DOHH2 (cell line): ENCODE data around the gene DNAI1.

Experiments
- H3F3A ChIP-seq: fragments of 200-600 bp; sonication (generic), shearing (Covaris generic); 2 replicates; pipeline ENCODE4 v1.6.0; 2016; ENCODE audit warnings: antibody characterized with exemption, mild to moderate bottlenecking; ENCODE audit not compliant: control insufficient read depth, insufficient read depth
- H3K27ac ChIP-seq: fragments of 200-600 bp; sonication (generic); 2 replicates; pipeline ENCODE4 v1.5.1; 2014; ENCODE audit warnings: low read depth, mild to moderate bottlenecking, low read length, moderate library complexity
- H3K27me3 ChIP-seq: fragments of 200-600 bp; sonication (generic); 2 replicates; pipeline ENCODE4 v1.6.1; 2014; ENCODE audit warnings: mild to moderate bottlenecking, low read length, mixed read lengths; ENCODE audit not compliant: control insufficient read depth
- H3K36me3 ChIP-seq: fragments of 200-600 bp; sonication (generic); 2 replicates; pipeline ENCODE4 v1.6.1; 2014; ENCODE audit warnings: mild to moderate bottlenecking, low read length, moderate library complexity, mixed read lengths; ENCODE audit not compliant: control insufficient read depth
- H3K4me1 ChIP-seq: fragments of 200-600 bp; sonication (generic); 2 replicates; pipeline ENCODE4 v1.6.1; 2014; ENCODE audit warnings: mild to moderate bottlenecking, low read length, mixed read lengths; ENCODE audit not compliant: control insufficient read depth
- H3K4me2 ChIP-seq: fragments of 200-600 bp; sonication (generic); 2 replicates; pipeline ENCODE4 v1.6.0; 2014; ENCODE audit warnings: mild to moderate bottlenecking, low read length, moderate library complexity
- H3K4me3 ChIP-seq: fragments of 200-600 bp; sonication (generic); 2 replicates; pipeline ENCODE4 v1.5.1; 2014; ENCODE audit warnings: mild to moderate bottlenecking, low read length, mixed read lengths
- H3K79me2 ChIP-seq: fragments of 200-600 bp; sonication (generic); 2 replicates; pipeline ENCODE4 v1.6.1; 2014; ENCODE audit warnings: mild to moderate bottlenecking, low read length, mixed read lengths; ENCODE audit not compliant: control insufficient read depth
- H3K9me2 ChIP-seq: fragments of 200-600 bp; sonication (generic); replicated peaks from 2 replicates; pipeline ENCODE4 v1.6.1; 2014; ENCODE audit warnings: mild to moderate bottlenecking, low read length, mixed read lengths; ENCODE audit not compliant: control insufficient read depth
- H3K9me3 ChIP-seq: fragments of 200-600 bp; sonication (generic); 2 replicates; pipeline ENCODE4 v1.6.1; 2014; ENCODE audit warnings: antibody characterized with exemption, low read length, mixed read lengths; ENCODE audit not compliant: control insufficient read depth, insufficient read depth
- H4K20me1 ChIP-seq: fragments of 200-600 bp; sonication (generic); 2 replicates; pipeline ENCODE4 v1.6.0; 2014; ENCODE audit warnings: low read depth, mild to moderate bottlenecking, antibody characterized with exemption, low read length, moderate library complexity; ENCODE audit not compliant: control insufficient read depth, insufficient read depth
- CTCF ChIP-seq: fragments of 200-600 bp; sonication (generic); IDR thresholded peaks from one replicate; pipeline ENCODE4 v1.5.1; 2014; ENCODE audit warnings: antibody characterized with exemption, mild to moderate bottlenecking, low read depth, low read length; ENCODE audit not compliant: poor library complexity, severe bottlenecking
- EZH2phosphoT487 ChIP-seq: fragments of 200-600 bp; sonication (generic); IDR thresholded peaks from 2 replicates; pipeline ENCODE4 v1.6.1; 2017; ENCODE audit warnings: borderline replicate concordance, mild to moderate bottlenecking, antibody characterized with exemption, low read length, moderate library complexity, mixed read lengths

The DNAI1 gene

GRCh38 chr9:34463098-34463900 is 4.7 kb downstream of the DNAI1 start:
- Histone ChIP-seq H3K4me1 (peaks cover 6% of the 10 kb centered on the region), H3F3A (no peaks in the 10 kb centered on the region), H3K27ac (no peak overlapping the region), H4K20me1 (no peaks in the 10 kb centered on the region), H3K79me2 (no peaks in the 10 kb centered on the region), H3K9me3 (no peaks in the 10 kb centered on the region), H3K4me3 (no peak overlapping the region), H3K9me2 (no peaks in the 10 kb centered on the region), H3K27me3 (peaks cover 59% of the 10 kb centered on the region), H3K36me3 (no peaks in the 10 kb centered on the region), H3K4me2 (no peak overlapping the region)
- TF ChIP-seq CTCF (no peak), EZH2phosphoT487 (no peak)

- Histone ChIP-seq H3K27ac (no peak overlapping the region), H3K9me2 (no peaks in the 10 kb centered on the region), H3K4me1 (peaks cover 3% of the 10 kb centered on the region), H3K4me2 (no peak overlapping the region), H3K36me3 (no peaks in the 10 kb centered on the region), H3K9me3 (no peaks in the 10 kb centered on the region), H3F3A (no peaks in the 10 kb centered on the region), H3K79me2 (no peaks in the 10 kb centered on the region), H4K20me1 (no peaks in the 10 kb centered on the region), H3K4me3 (no peak overlapping the region), H3K27me3 (peaks cover 59% of the 10 kb centered on the region)
- TF ChIP-seq EZH2phosphoT487: no peak
- no peak for TF ChIP-seq CTCF
Observed at GRCh38 chr9:34463901-34464232, 5.3 kb downstream of the DNAI1 start.

- Histone ChIP-seq H4K20me1 (no peaks in the 10 kb centered on the region), H3K9me2 (no peaks in the 10 kb centered on the region), H3F3A (no peaks in the 10 kb centered on the region), H3K9me3 (no peaks in the 10 kb centered on the region), H3K4me1 (no peaks in the 10 kb centered on the region), H3K4me2 (no peak overlapping the region), H3K79me2 (no peaks in the 10 kb centered on the region), H3K36me3 (no peaks in the 10 kb centered on the region), H3K27me3 (peaks cover 53% of the 10 kb centered on the region), H3K27ac (no peak overlapping the region), H3K4me3 (no peak overlapping the region)
- TF ChIP-seq CTCF: no peak
- no peak for TF ChIP-seq EZH2phosphoT487
Observed at GRCh38 chr9:34464571-34464970, 6.0 kb downstream of the DNAI1 start.
